GM18861 (cell line): Measurements from ENCODE around the gene WDR38.
"Not testable (repeated sequence)": the region's sequence is repeated elsewhere in the genome, so short reads cannot be mapped to it uniquely, and the experiment has no call there.

Experiments
- ATAC-seq: cut with Tn5 transposase; IDR thresholded peaks from one replicate; pipeline ENCODE4 v1.9.1; 2021; ENCODE audit not compliant: unreplicated experiment

Gene WDR38

DNA sequence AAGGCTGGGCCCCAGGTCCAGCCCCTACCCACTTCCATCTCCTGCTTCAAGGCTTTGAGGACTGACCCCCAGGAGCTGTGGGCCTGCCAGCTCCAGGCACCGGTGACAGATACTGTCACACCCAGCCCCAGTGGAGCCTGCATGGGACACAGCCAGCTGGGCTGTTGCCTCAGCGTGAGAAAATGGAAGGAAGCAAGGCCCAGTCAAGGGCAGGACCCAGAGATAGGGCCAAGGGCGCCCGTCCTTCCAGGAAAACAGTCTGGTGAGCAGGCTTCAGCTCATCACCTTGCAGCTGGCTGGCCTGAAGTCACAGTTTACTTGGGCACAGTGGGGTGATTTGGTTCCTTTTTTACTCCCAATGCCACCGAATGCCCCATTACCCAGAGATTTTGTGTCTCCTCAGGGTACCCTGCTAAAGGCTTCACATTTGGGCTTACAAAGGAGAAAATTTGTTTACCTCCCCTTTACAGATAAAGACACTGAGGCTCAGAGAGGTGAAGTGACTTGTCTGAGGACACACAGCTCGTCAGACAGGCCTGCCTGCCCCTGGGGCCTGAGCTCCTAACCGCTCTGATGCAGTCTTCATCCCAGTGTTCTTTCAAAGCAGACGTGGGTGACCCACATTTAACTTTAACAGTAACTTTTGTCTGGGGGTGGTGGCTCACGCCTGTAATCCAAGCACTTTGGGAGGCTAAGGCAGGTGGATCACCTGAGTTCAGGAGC lies 21.5 kb upstream of the WDR38 start:
- no peak for ATAC-seq

DNA sequence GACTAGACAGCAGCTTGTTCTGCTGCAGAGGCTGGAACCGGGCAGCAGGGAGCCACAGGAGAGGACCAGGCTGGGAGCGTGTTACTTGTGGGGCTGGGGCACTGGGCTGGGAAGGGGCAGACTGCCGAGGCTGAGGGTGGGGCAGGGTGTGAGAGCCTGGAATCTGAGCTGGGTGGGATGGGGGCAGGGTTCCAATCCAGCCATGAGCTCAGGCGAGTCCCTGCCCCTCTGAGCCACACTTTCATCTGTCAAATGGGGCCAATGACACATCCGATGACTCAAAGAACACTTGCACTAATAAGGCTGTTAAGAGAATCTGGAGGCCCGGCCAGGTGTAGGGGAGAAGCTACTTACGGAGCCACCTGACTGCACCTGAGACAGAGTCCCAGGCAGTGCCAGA lies 18.7 kb upstream of the WDR38 start:
- no peak for ATAC-seq

DNA sequence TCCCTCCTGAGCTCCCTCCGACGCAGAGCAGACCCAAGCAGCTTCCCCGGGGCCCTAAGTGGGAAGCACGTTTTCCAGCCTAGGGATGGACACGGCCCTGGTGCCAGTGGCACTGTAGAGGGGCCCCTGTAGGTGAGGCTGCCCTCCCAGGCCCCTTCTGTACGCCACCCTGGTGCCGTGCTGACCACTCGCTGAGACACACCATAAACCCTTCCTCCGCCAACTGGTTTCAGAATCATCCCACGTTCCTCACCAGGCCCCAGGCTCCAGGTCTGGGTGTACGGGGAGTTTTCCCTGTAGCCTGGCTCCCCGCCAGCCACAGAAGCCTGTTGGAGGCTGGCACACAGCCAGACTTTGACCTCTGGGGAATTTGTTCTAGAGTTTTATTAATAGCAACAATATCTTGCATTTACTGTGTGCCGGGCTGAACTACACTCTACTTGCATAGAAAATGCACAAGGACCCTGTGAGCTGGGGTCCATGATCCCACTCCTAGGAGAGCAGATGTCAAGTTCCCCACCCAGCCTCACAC lies 18.2 kb upstream of the WDR38 start:
- ATAC-seq: no peak

DNA sequence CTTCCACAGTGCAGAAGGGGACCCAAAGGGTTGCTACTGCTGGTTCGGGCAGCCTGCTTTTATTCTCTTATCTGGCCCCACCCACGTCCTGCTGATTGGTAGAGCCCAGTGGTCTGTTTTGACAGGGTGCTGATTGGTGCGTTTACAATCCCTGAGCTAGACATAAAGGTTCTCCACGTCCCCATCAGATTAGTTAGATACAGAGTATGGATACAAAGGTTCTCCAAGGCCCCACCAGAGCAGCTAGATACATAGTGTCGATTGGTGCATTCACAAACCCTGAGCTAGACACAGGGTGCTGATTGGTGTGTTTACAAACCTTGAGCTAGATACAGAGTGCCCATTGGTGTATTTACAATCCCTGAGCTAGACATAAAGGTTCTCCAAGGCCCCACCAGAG lies 15.1 kb upstream of the WDR38 start:
- ATAC-seq: not testable (repeated sequence)

DNA sequence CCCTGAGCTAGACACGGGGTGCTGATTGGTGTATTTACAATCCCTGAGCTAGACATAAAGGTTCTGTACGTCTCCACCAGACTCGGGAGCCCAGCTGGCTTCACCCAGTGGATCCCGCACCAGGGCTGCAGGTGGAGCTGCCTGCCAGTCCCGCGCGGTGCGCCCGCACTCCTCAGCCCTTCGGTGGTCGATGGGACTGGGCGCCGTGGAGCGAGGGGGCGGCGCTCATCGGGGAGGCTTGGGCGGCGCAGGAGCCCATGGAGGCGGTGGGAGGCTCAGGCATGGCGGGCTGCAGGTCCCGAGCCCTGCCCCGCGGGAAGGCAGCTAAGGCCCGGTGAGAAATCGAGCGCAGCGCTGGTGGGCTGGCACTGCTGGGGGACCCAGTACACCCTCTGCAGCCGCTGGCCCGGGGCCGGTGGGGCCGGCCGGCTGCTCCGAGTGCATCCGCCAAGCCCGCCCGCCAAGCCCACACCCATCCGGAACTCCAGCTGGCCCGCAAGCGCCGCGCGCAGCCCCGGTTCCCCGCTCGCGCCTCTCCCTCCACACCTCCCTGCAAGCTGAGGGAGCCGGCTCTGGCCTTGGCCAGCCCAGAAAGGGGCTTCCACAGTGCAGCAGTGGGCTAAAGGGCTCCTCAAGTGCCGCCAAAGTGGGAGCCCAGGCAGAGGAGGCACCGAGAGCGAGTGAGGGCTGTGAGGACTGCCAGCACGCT lies 14.5 kb upstream of the WDR38 start:
- ATAC-seq: not testable (repeated sequence)

DNA sequence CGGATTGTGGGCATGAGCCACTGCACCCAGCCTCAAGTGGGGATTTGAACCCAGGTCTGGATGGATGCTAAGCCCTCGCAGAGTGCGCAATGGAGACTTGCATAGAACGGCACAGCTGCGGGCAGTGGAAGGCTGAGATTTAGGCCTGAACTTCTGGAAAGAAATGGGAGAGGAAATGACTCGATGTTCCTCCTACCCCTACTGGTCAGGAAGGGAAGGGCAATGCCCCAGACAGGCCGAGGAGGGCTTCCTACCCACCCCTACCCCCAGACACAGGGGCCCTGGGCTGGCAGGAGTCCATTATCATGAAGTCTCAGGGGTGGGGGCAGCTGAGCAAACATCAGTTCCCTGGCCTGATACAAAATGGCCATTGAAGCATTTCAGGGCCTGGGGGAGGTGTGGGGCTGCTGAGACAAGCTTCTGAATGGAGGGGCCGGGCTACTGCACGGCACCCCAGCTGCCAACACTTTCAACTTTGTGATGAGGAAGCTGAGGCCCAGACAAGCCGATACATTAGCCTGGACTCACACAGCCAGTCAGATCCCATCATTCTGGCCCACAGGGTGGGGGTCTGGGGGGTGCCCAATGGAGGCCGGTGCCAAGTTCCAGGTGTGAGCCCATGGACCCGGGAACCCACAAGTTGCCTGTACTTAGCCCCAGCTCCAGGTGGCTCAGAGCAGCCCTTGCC lies 13.5 kb upstream of the WDR38 start:
- no peak for ATAC-seq

DNA sequence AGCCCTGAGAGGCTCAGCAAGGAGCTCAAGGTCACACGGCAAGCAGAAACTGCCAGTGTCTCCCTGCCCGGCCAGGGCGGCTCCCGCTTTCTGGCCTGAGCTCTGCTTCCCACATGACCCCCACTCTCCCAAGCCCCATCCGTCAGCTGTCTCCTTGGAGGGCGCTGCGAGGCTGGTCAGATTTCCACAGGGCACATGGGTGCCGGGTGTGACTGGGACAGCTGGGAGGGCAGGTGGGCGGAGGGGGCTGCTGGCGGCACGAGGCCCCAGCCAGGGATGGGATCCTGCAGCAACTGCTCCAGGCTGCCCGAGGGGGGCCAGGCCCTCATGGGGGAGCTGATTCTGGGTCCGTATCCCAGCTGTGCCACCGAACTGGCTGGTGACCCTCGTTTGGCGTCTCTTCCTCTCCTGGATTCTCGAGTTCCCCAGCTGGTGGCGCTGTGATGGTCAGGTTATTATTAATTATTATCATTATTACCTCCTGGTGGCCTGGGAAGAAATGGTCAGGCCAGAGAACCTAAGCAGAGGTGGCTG lies 12.9 kb upstream of the WDR38 start:
- no peak for ATAC-seq

DNA sequence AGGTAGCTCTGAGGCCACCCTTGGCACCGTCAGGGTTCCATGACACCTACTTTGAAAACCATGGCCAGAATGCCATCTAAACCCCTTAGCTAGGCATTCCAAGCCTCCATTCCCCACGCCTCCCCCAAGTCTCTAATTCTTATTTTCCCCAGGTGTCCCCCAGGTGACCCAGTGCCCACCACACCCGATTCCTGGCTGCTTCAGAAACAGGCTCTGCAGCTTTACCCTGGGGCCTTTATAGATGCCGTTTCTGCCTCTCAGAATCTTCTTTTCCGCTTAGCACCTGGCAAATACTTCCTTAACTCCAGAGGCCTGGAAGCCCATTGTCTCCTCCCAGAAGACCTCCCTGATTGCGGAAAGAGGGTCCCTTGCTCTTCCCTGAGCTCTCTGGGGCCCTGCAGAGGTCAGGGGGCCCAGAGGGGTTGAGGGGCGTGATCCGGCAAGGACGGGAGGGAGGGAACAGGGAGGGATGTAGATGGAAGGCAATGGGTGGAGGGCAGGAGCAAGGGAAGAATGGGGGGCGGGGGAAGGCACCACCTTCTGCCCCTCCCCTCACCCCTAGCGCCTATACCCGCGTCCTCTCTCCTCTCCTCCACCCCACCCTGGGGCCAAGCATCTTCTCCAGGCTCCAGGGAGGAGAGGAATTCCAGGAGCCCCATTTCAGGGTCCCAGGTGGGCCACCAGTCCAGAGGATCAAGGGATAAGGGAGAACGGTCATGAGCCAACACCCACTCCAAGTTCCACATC lies 12.0 kb upstream of the WDR38 start:
- ATAC-seq: no peak

DNA sequence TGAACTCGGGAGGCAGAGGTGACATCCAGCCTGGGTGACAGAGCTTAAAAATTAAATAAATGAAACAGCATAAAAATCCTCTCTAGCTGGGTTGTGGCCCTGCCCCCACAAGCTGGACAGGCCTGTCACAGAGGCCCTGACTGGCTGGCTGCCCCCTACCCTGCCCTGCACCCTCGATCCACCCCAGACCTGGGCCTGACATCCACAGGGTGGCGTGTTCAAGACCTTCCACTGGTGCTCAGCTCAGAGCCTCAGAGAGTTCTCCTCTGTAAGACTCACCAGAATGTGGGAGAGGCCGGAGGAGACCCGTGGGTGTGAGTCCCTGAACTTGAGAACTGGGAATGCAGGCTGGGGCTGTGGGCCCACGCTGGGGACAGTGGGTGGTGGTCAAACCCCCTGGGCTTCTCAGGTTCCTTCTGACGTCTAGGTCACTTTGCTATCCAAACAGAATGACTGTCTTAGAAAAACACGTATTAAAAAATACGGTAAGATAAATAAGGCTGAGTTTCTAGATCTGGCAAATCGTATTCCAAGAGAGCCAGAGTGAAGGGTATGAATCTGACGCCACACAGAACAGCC lies 9.7 kb upstream of the WDR38 start:
- no peak for ATAC-seq

DNA sequence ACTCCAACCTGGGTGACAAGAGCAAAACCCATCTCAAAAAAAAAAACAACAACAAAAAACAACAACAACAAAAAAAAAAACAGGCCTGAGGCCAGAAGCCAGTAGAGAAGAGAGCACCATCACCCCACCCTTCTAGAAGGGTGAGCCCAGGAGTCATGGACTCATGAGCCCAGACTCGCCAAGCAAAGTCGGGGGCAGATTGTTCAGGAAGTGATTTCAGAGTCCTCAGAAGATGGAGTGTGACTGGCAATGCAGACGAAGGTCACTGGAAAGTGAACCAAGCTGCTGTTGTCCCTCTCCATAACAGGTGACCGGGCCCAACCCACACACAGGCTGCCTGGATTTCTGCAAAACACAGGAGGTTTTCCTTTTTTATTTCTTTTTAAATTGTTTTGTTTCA lies 9.0 kb upstream of the WDR38 start:
- no peak for ATAC-seq

DNA sequence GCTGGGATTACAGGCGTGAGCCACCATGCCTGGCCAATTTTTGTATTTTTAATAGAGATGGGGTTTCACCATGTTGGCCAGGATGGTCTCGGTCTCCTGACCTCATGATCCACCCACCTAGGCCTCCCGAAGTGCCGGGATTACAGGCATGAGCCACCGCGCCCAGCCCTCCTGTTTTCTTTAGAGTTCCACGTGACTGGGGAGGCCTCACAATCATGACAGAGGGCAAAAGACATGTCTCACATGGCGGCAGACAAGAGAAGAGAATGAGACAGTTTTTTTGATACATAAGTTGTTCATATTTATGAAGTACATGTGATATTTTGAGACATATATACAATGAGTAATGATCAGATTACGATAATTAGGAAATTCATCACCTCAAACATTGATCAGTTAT lies 6.8 kb upstream of the WDR38 start:
- not testable (repeated sequence) for ATAC-seq

DNA sequence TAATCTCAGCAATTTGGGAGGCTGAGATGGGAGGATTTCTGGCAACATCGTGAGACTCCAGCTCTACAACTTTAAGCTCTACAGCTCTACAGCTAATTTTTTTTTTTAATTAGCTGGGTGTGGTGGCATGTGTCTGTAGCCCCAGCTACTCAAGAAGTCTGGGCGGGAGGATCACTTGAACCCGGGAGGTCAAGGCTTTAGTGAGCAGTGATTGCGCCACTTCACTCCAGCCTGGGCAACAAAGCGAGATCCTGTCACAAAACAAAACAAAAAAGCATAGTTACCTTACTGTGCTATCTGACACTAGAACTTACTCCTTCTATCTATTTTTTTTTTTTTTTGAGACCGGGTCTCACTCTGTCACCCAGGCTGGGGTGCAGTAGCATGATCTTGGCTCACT lies 6.3 kb upstream of the WDR38 start:
- no peak for ATAC-seq

DNA sequence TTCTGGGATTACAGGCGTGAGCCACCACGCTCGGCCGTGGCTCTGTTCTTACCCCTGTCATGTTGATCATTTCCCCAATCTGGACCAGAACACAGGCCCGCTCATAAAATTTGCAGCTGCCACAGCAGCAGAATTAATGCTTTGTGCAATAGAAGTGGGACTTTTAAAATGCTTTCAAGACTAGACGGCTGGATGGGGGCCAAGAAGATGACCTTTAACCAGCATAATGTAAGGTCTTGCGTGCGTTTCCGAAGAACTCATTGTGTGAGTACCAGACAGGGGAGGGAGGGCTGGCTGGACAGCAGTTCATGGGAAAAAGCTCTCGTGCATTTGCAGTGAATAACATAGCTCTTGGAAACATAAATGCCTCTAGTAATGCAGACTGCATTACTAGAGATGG lies 3.5 kb upstream of the WDR38 start:
- no peak for ATAC-seq

DNA sequence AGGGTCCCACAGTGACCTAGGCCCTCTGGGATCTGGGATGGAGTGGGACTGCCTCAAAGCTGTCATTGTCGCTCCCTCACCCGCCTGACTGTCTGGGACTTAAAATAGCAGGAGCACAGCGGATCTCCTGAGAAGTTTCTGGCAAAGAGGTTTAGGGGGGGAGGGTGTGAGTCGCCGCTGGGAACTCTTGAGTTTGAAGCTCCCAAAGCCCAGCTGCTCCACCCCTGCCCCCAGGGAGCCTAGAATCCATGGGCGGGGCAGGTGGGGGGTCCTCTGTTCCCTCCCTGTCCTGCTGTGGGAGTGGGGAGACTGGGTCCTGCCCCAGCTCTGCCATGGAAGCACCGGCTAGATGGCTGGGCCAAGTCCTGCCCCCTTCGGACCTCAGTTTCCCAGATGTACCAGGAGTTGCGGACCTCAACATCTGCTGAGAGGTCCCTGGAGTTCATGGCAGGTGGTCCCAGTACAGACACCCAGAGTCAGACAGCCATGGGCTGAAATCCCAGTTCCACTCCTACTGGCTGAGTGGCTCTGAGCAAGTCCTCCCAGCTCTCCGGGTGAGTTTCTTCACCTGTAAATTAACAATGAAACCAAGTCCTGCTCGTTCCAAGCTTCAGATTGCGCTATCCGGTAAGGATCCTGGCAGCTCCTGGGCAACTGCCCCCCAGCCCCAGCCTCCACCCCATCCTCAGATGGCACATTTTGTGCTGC lies 985 bp upstream of the WDR38 start:
- ATAC-seq: no peak

DNA sequence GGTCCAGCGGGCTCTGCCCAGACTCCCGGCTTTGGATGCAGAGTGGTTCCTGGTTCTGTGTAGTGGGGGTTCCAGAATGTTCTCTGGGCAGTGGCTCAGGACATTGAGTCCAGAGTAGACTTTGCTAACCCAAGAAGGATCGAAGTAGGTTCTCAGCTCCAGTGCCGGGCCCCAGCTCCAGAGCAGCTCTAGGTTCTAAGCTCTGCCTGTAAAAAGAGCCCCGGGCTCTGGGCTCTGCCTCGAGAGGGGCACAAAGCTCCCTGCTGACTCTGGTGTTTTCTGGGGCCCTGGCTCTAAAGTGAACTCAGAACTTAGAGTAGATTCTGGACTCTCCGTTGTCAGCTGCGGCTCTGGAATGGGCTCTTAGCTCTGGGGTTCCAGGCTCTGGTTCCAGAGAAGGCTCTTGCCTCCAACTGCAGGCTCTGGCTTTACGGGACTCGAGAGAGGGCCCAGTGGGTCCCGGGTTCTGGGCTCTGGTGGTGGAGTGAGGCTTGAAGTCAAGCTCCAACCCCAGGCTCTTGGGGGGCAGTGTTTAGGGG lies 414 bp downstream of the WDR38 start:
- no peak for ATAC-seq

DNA sequence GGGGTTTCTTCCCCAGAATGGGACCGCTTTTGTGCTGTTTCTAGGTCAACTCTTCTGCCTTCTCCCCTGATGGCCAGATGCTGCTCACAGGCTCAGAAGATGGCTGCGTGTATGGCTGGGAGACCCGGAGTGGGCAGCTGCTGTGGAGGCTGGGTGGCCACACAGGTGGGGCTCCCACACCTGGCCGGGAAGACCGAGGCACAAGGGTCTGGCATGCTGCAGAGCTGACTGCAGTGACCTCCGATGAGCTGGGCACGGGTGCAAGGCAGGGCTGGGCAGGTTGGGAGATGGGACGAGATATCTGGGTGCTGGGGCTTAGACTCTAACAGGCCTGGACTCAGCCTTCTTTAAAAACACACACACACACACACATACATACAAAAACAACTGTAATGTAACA lies 901 bp downstream of the WDR38 start:
- ATAC-seq: no peak

DNA sequence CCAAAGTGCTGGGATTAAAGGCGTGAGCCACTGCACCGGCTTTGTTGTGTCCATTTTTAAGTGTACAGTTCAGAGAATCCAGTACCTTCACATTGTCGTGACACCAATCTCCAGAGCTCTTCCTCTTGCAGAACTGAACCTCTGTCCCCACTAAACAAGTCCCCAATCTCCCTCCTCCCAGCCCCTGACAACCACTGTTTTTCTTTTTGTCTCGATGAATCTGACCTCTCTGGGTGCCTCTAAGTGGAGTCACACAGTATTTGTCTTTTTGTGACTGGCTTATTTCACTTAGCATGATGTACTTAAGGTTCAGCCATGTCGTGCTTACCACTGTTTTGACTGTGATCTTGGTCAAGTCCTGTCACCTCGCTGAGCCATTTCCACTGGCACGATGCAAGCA lies 1.6 kb downstream of the WDR38 start:
- no peak for ATAC-seq

DNA sequence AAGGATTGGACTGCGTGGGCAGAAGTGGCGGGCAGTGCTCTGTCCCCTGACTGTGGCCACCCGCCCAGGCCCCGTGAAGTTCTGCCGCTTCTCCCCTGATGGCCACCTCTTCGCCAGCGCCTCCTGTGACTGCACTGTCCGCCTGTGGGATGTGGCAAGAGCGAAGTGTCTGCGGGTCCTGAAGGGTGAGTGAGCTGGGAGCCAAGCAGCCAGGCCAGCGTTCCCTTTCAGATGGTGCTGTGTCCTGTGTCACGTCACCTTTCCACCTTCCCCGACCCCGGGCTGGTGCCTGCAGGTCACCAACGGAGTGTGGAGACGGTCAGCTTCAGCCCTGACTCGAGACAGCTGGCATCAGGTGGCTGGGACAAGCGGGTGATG lies 2.3 kb downstream of the WDR38 start:
- no peak for ATAC-seq

DNA sequence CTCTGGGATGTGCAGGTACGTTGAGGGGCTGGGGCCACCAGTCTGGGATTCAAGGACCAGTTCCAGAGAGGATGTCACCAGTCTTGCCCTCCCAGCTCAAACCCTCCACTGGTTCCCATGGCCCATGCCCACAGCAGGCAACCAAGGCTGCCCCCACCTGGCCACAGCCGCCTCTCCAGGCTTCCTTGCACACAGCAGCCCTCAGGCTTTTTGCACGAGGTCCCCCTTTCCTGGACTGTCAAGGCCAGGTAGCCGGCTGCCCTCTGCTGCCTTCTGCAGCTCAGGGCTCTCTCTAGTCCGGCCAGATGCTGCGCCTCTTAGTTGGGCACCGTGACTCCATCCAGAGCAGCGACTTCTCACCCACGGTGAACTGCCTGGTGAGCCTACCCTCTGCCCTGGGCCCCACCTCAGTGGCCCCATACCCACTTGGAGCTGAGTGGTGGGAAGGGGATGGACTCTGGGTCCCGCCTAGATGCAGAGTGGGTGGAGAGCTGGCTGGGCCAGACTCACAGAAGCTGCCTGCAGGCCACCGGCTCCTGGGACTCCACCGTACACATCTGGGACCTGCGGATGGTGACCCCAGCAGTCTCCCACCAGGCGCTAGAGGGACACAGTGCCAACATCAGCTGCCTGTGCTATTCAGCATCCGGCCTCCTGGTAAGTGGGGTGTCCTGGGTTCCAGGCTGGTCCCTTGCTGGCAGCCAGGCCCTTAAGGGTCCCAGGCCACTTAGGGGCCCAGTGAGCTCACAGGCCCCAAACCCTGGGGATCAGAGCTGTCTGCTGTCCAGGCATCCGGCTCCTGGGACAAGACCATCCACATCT lies 2.9 kb downstream of the WDR38 start:
- ATAC-seq: no peak
